H1 (cell line): ENCODE data around the gene ZGLP1. TPM values are rescaled to one million over a fixed set of nuclear protein-coding genes. Genes with fewer than 3 reads are reported as not detected.

Experiments
- CTCF ChIA-PET: fragments of 300-600 bp; sonication (Branson Sonifier 250); formaldehyde crosslinking; loops from one replicate; lab custom pipeline; 2021; ENCODE audit not compliant: partially characterized antibody; lab: Charles Lee
- POLR2A ChIA-PET: fragments of 300-600 bp; sonication (Branson Sonifier 250); formaldehyde crosslinking; loops from one replicate; lab custom pipeline; 2021; ENCODE audit warnings: inconsistent platforms; ENCODE audit not compliant: partially characterized antibody; lab: Charles Lee
- DNase-seq, 2 experiments: peaks; one replicate each; pipeline versions ENCODE4 v3.0.0 to v3.0.0-alpha.2; 2010 to 2022; ENCODE audit warnings: low spot score in 2 of 2, low read depth in 1 of 2, mixed read lengths in 1 of 2
- FAIRE-seq: peaks from 2 replicates; lab custom pipeline; 2011; peaks lifted over from hg19 to GRCh38; lab: Jason Lieb, UNC
- H2AFZ ChIP-seq: 2 replicates; pipeline ENCODE4 v1.8.1; 2012; ENCODE audit warnings: low read length, inconsistent platforms
- H2AK5ac ChIP-seq: 2 replicates; pipeline ENCODE4 v1.6.1; 2013; ENCODE audit warnings: low read depth, low read length
- H2BK120ac ChIP-seq: replicated peaks from 2 replicates; pipeline ENCODE3; 2013; ENCODE audit warnings: low read depth, low read length, inconsistent platforms
- H2BK12ac ChIP-seq: 2 replicates; pipeline ENCODE4 v1.6.1; 2013; ENCODE audit warnings: low read depth, low read length
- H2BK15ac ChIP-seq: 2 replicates; pipeline ENCODE4 v1.6.1; 2013; ENCODE audit warnings: low read length
- H2BK20ac ChIP-seq: 2 replicates; pipeline ENCODE4 v1.6.1; 2013; ENCODE audit warnings: low read length
- H2BK5ac ChIP-seq: 2 replicates; pipeline ENCODE4 v1.6.1; 2013; ENCODE audit warnings: low read depth, low read length
- H3K14ac ChIP-seq: 2 replicates; pipeline ENCODE4 v1.6.1; 2013; ENCODE audit warnings: inconsistent platforms; ENCODE audit not compliant: insufficient read length
- H3K18ac ChIP-seq: 2 replicates; pipeline ENCODE4 v1.6.1; 2013; ENCODE audit warnings: low read length; ENCODE audit errors: extremely low read depth
- H3K23ac ChIP-seq: 2 replicates; pipeline ENCODE4 v1.6.1; 2013; ENCODE audit warnings: inconsistent platforms; ENCODE audit not compliant: insufficient read length
- H3K23me2 ChIP-seq: 2 replicates; pipeline ENCODE4 v1.6.1; 2013; ENCODE audit warnings: low read depth, low read length
- H3K27ac ChIP-seq: 2 replicates; pipeline ENCODE4 v1.6.1; 2011; ENCODE audit warnings: low read depth, low read length, inconsistent platforms
- H3K27me3 ChIP-seq, 4 experiments: replicated peaks in 1 of 4; 1 replicate in 1 of 4; 2 replicates in 3 of 4; pipeline versions ENCODE4 v1.6.1 to v1.8.1; 2011 to 2013; ENCODE audit warnings: low read length in 3 of 4, mild to moderate bottlenecking in 3 of 4, inconsistent platforms in 2 of 4, mixed read lengths in 2 of 4, moderate library complexity in 1 of 4; ENCODE audit not compliant: control insufficient read depth in 3 of 4, insufficient read depth in 3 of 4; ENCODE audit errors: extremely low read depth in 1 of 4
- H3K36me3 ChIP-seq, 4 experiments: 2 replicates each; pipeline versions ENCODE4 v1.6.1 to v1.8.1; 2011 to 2013; ENCODE audit warnings: mild to moderate bottlenecking in 4 of 4, low read length in 3 of 4, moderate library complexity in 2 of 4, control low read depth in 1 of 4, inconsistent platforms in 1 of 4; ENCODE audit not compliant: insufficient read depth in 4 of 4, control insufficient read depth in 2 of 4
- H3K4ac ChIP-seq: replicated peaks from 2 replicates; pipeline ENCODE3; 2013; ENCODE audit warnings: low read length, low read depth, mixed read lengths, inconsistent platforms; ENCODE audit not compliant: insufficient read length
- H3K4me1 ChIP-seq, 4 experiments: replicated peaks in 1 of 4; 1 replicate in 1 of 4; 2 replicates in 3 of 4; pipeline versions ENCODE4 v1.6.1 to v1.8.1; 2011 to 2013; ENCODE audit warnings: low read length in 3 of 4, inconsistent platforms in 2 of 4, mixed read lengths in 1 of 4; ENCODE audit not compliant: insufficient read depth in 4 of 4, control insufficient read depth in 3 of 4
- H3K4me2 ChIP-seq, 2 experiments: 2 replicates each; pipeline versions ENCODE4 v1.6.1 to v1.8.1; 2011 to 2013; ENCODE audit warnings: low read depth in 2 of 2, low read length in 2 of 2, control low read depth in 1 of 2, inconsistent platforms in 1 of 2, mild to moderate bottlenecking in 1 of 2; ENCODE audit not compliant: insufficient read depth in 1 of 2
- H3K4me3 ChIP-seq, 4 experiments: fragments of 200-600, 300-600 bp in 1 of 4; sonication (generic), shearing (Covaris generic), sonication (Bioruptor Twin) in 1 of 4; 2 replicates each; pipeline versions ENCODE4 v1.5.1 to v1.8.1; 2011 to 2016; ENCODE audit warnings: low read length in 4 of 4, low read depth in 3 of 4, control low read depth in 2 of 4, inconsistent platforms in 2 of 4, mild to moderate bottlenecking in 2 of 4, mixed read lengths in 1 of 4, moderate library complexity in 1 of 4; ENCODE audit not compliant: insufficient read depth in 2 of 4; ENCODE audit errors: extremely low read depth in 1 of 4
- H3K56ac ChIP-seq: replicated peaks from 2 replicates; pipeline ENCODE3; 2013; ENCODE audit warnings: low read depth, mild to moderate bottlenecking, mixed read lengths, low read length, inconsistent platforms; ENCODE audit not compliant: insufficient read length
- H3K79me1 ChIP-seq: 2 replicates; pipeline ENCODE4 v1.6.1; 2013; ENCODE audit warnings: low read depth, low read length, control low read depth
- H3K79me2 ChIP-seq, 2 experiments: 2 replicates each; pipeline versions ENCODE4 v1.6.1 to v1.8.1; 2012 to 2013; ENCODE audit warnings: low read length in 2 of 2, mild to moderate bottlenecking in 2 of 2, inconsistent platforms in 1 of 2; ENCODE audit not compliant: insufficient read depth in 2 of 2, control insufficient read depth in 1 of 2
- H3K9ac ChIP-seq, 4 experiments: replicated peaks in 1 of 4; 1 replicate in 1 of 4; 2 replicates in 3 of 4; pipeline versions ENCODE4 v1.6.1 to v1.8.1; 2011 to 2013; ENCODE audit warnings: low read depth in 3 of 4, low read length in 3 of 4, control low read depth in 2 of 4, mild to moderate bottlenecking in 2 of 4, moderate library complexity in 2 of 4, inconsistent platforms in 1 of 4; ENCODE audit errors: extremely low read depth in 1 of 4
- H3K9me3 ChIP-seq, 2 experiments: 2 replicates each; pipeline versions ENCODE4 v1.6.1 to v1.8.1; 2012 to 2013; ENCODE audit warnings: mild to moderate bottlenecking in 2 of 2, moderate library complexity in 2 of 2, control low read depth in 1 of 2, inconsistent platforms in 1 of 2, low read depth in 1 of 2, low read length in 1 of 2, mixed read lengths in 1 of 2; ENCODE audit not compliant: insufficient read depth in 2 of 2
- H4K20me1 ChIP-seq, 2 experiments: replicated peaks in 1 of 2; 2 replicates each; pipeline versions ENCODE3 to v1.8.1; 2011 to 2013; ENCODE audit warnings: inconsistent platforms in 2 of 2, low read length in 2 of 2, mild to moderate bottlenecking in 1 of 2; ENCODE audit not compliant: insufficient read depth in 2 of 2, control insufficient read depth in 1 of 2
- H4K5ac ChIP-seq: 2 replicates; pipeline ENCODE4 v1.6.1; 2013; ENCODE audit warnings: low read length, low read depth, mixed read lengths, inconsistent platforms; ENCODE audit not compliant: insufficient read length
- H4K8ac ChIP-seq: 2 replicates; pipeline ENCODE4 v1.8.0; 2013; ENCODE audit warnings: mild to moderate bottlenecking, moderate library complexity, low read length, inconsistent platforms; ENCODE audit not compliant: insufficient read depth; ENCODE audit errors: extremely low read depth
- H4K91ac ChIP-seq: replicated peaks from 2 replicates; pipeline ENCODE3; 2013; ENCODE audit warnings: low read length, mixed read lengths, inconsistent platforms; ENCODE audit not compliant: insufficient read length
- CTBP2 ChIP-seq: IDR thresholded peaks from 2 replicates; pipeline ENCODE4 v1.7.0; 2011; ENCODE audit warnings: borderline replicate concordance, mild to moderate bottlenecking, moderate library complexity, mixed read lengths, low read length; ENCODE audit not compliant: insufficient read depth, insufficient read length
- E2F6 ChIP-seq: IDR thresholded peaks from 2 replicates; pipeline ENCODE4 v1.6.1; 2012; ENCODE audit warnings: inconsistent platforms
- EZH2 ChIP-seq: fragments of 200-600 bp; sonication (generic); IDR thresholded peaks from 2 replicates; pipeline ENCODE4 v1.7.1; 2012; ENCODE audit warnings: low read depth, mild to moderate bottlenecking, moderate library complexity, low read length, inconsistent platforms; ENCODE audit not compliant: severe bottlenecking
- GABPA ChIP-seq: IDR thresholded peaks from 2 replicates; pipeline ENCODE4 v1.6.1; 2011; ENCODE audit warnings: mild to moderate bottlenecking, low read length, moderate library complexity, borderline replicate concordance; ENCODE audit not compliant: insufficient read depth
- RNF2 ChIP-seq: fragments of 200-900, 300-1000 bp; sonication (generic); IDR thresholded peaks from 2 replicates; pipeline ENCODE4 v1.7.1; 2016; ENCODE audit warnings: borderline replicate concordance, low read depth, mild to moderate bottlenecking, antibody characterized with exemption, low read length; ENCODE audit not compliant: poor library complexity, severe bottlenecking; ENCODE audit errors: missing control alignments
- RXRA ChIP-seq: IDR thresholded peaks from 2 replicates; pipeline ENCODE4 v1.6.1; 2011; ENCODE audit warnings: low read depth, mild to moderate bottlenecking, low read length, moderate library complexity; ENCODE audit not compliant: insufficient read depth
- SIN3A ChIP-seq, 2 experiments: IDR thresholded peaks in 1 of 2; conservative IDR thresholded peaks in 1 of 2; 2 replicates each; pipeline ENCODE4 v1.6.1; 2011 to 2012; ENCODE audit warnings: low read length in 2 of 2, improper control_type of control experiment in 1 of 2, low read depth in 1 of 2, mild to moderate bottlenecking in 1 of 2
- SIX5 ChIP-seq: IDR thresholded peaks from 2 replicates; pipeline ENCODE4 v1.6.1; 2011; ENCODE audit warnings: mild to moderate bottlenecking, low read depth, low read length
- SRF ChIP-seq: IDR thresholded peaks from 2 replicates; pipeline ENCODE4 v1.6.1; 2011; ENCODE audit warnings: mild to moderate bottlenecking, low read depth, low read length, moderate library complexity
- SUZ12 ChIP-seq: fragments of 200-600 bp; sonication (generic); IDR thresholded peaks from 2 replicates; pipeline ENCODE4 v1.6.1; 2012; ENCODE audit warnings: mild to moderate bottlenecking, inconsistent platforms, low read length, moderate library complexity, mixed read lengths
- WGBS, 2 experiments: shearing (Covaris generic) in 1 of 2; methylation state at CpG; one replicate each; pipeline versions ENCODE4 v1.1.6 to v1.1.7; 2013 to 2015; ENCODE audit warnings: low lambda C conversion rate in 2 of 2, mixed read lengths in 2 of 2, inconsistent platforms in 1 of 2, low coverage in 1 of 2, missing lambda C conversion rate in 1 of 2; ENCODE audit not compliant: insufficient replicate concordance in 2 of 2, insufficient coverage in 1 of 2, insufficient read length in 1 of 2; ENCODE audit errors: extremely low coverage in 1 of 2, missing lambda C conversion rate in 1 of 2; 5-methylcytosine and 5-hydroxymethylcytosine counted together
- polyA plus RNA-seq, 7 experiments: library from polyadenylated mRNA; depleted of rRNA in 3 of 7; stranded (reverse) in 5 of 7; unstranded in 2 of 7; fragments of >200 nt in 5 of 7; fragments of 200-250 nt in 2 of 7; gene quantifications; 1 replicate in 5 of 7; 2 replicates in 1 of 7; 4 replicates in 1 of 7; pipeline versions ENCODE4 v1.2.1 to v1.2.3, GENCODE V29; 2011 to 2013; ENCODE audit warnings: missing spikeins in 2 of 7, mixed read lengths in 2 of 7
- total RNA-seq: library from RNA; stranded (reverse); fragmentation: NEBNext Ultra II Directional; extraction: Animal tissue kit (Norgen Biotek cat#: 25700); gene quantifications from 2 replicates; pipeline ENCODE4 v1.2.1, GENCODE V29; 2021

The ZGLP1 gene
- total and polyA plus RNA-seq, 2 of the 8 experiments (the other 6 are each of a cell fraction or from before 2014, with no cell fraction given): 4.2 to 5.1 TPM

GRCh38 chr19:10295305-10295846 lies 14.2 kb downstream of the ZGLP1 start:
- H3K4me1 ChIP-seq: peaks cover 0 to 34% (median 16%) of the 10 kb centered on the region in 4 experiments; a peak in 6 of 7 replicates
- no peak overlapping the region for H3K9ac ChIP-seq
- no peak overlapping the region for H3K4ac ChIP-seq
- no peak overlapping the region for H2BK20ac ChIP-seq
- H3K36me3 ChIP-seq: no peaks in the 10 kb centered on the region
- no peak overlapping the region for H4K8ac ChIP-seq
- H3K79me1 ChIP-seq: no peaks in the 10 kb centered on the region
- H2BK15ac ChIP-seq: no peak overlapping the region
- no peak overlapping the region for H2AK5ac ChIP-seq
- DNase-seq (peak in 1 of 2 experiments; percentile 74), FAIRE-seq (no peak)
- WGBS, 2 experiments: 12% methylated on average over 48 of the region's 48 CpGs; no CpG with 5 or more reads in 1 of the 2 experiments
- no peak overlapping the region for H3K27ac ChIP-seq
- 0 out of 2 replicates have a peak overlapping the region, but pooled peaks have one; percentile 30 for H2AFZ ChIP-seq
- no peaks in the 10 kb centered on the region for H3K79me2 ChIP-seq
- no peak overlapping the region; the same call in 1 of the 2 replicates for H3K18ac ChIP-seq
- peak overlapping the region; percentile 19 to 59 (median 40); a peak in 7 of 8 replicates for H3K4me3 ChIP-seq
- H3K23me2 ChIP-seq: peaks cover 23% of the 10 kb centered on the region; the same call in 1 of the 2 replicates
- H3K4me2 ChIP-seq: peak overlapping the region; percentile 84 to 88
- no peak overlapping the region for H2BK5ac ChIP-seq
- ChIA-PET CTCF (interaction anchor here (0.7 to 2.2 kb wide), 10 partner anchors 11 to 121 kb away, joined by 3 to 15 read pairs (median 5); partner anchors contain the start of gene ICAM1), POLR2A (interaction anchor here (1.0 to 1.9 kb wide), 6 partner anchors 9 to 35 kb away, joined by 3 to 8 read pairs (median 5); partner anchors contain the start of genes FDX2, ICAM1 and ICAM4)
- no peak overlapping the region for H2BK120ac ChIP-seq
- H3K23ac ChIP-seq: no peak overlapping the region
- no peak overlapping the region for H3K56ac ChIP-seq
- no peak overlapping the region for H4K91ac ChIP-seq
- H2BK12ac ChIP-seq: 0 out of 2 replicates have a peak overlapping the region, but pooled peaks have one; percentile 9
- H4K20me1 ChIP-seq: peaks cover 0 to 23% of the 10 kb centered on the region in 2 experiments
- H4K5ac ChIP-seq: no peak overlapping the region
- no peaks in the 10 kb centered on the region for H3K9me3 ChIP-seq
- H3K27me3 ChIP-seq: peaks cover 42 to 68% (median 64%) of the 10 kb centered on the region in 4 experiments
- no peak overlapping the region for H3K14ac ChIP-seq
- TF ChIP-seq SIN3A (conservative IDR thresholded peaks at IDR 0.05 in 1 of 2, IDR thresholded peaks at IDR 0.05 in 1 of 2; ENCODE audit: low read depth in 1 of 2, low read length in 2 of 2) (peak; percentile 29 to 56; a peak in 1 of 4 replicates), SRF (no peak), E2F6 (0 out of 2 replicates have a peak, but pooled peaks have one; percentile 32), RNF2 (no peak), RXRA (no peak), SIX5 (no peak), SUZ12 (peak; percentile 60; the same call in 1 of the 2 replicates), EZH2 (peak; percentile 65), CTBP2 (no peak), GABPA (no peak)
